Prostate gland (tissue), 2 donors: Measurements from ENCODE around the gene DHRS7B. TPM values are rescaled to one million over a fixed set of nuclear protein-coding genes. Genes with fewer than 3 reads are reported as not detected.

Source experiments
- DNase-seq: peaks from one replicate; pipeline ENCODE4 v3.0.0-alpha.2; 2019; ENCODE audit warnings: low spot score
- H3K27ac ChIP-seq, 2 donors: fragments of 200-600 bp; sonication (generic); 2 replicates each; pipeline ENCODE4 v1.5.1; 2017 to 2019
- H3K27me3 ChIP-seq: fragments of 200-600 bp; sonication (generic); replicated peaks from 2 replicates; pipeline ENCODE4 v1.5.1; 2019; ENCODE audit not compliant: insufficient read depth
- H3K36me3 ChIP-seq, 2 donors: fragments of 200-600 bp; sonication (generic); 1 replicate in 1 of 2; 2 replicates in 1 of 2; pipeline versions ENCODE4 v1.5.1 to v1.8.1; 2017 to 2019
- H3K4me1 ChIP-seq: fragments of 200-600 bp; sonication (generic); replicated peaks from 2 replicates; pipeline ENCODE4 v1.5.1; 2019
- H3K4me3 ChIP-seq, 2 donors: fragments of 200-600 bp; sonication (generic); 2 replicates each; pipeline ENCODE4 v1.5.1; 2017 to 2019
- H3K9me3 ChIP-seq: fragments of 200-600 bp; sonication (generic); 2 replicates; pipeline ENCODE4 v1.5.1; 2017
- POLR2A ChIP-seq: fragments of 450-650 bp; IDR thresholded peaks from one replicate; pipeline ENCODE4 v1.6.1; 2016; ENCODE audit warnings: antibody characterized with exemption, mild to moderate bottlenecking
- POLR2AphosphoS5 ChIP-seq: sonication (generic); formaldehyde crosslinking; IDR thresholded peaks from one replicate; pipeline ENCODE4 v1.6.1; 2017; ENCODE audit warnings: antibody characterized with exemption
- WGBS: methylation state at CpG from one replicate; pipeline ENCODE4 v1.1.5; 2018; 5-methylcytosine and 5-hydroxymethylcytosine counted together
- intact Hi-C: fragments of 100-400 bp; cut with DNase I; formaldehyde crosslinking; loops from one replicate; pipeline ENCODE4 v1.14.2; 2022
- total RNA-seq, 2 donors: library from RNA; depleted of rRNA; stranded (reverse); fragments of >200 nt; gene quantifications; one replicate each; pipeline ENCODE4 v1.1.0, GENCODE V29; 2016
- TF ChIP-seq, protein P1 (sequence below), 4 experiments: fragments of 200-600 bp in 2 of 4; fragments of 450-650 bp in 2 of 4; sonication (generic) in 2 of 4; IDR thresholded peaks; 1 replicate in 3 of 4; 2 replicates in 1 of 4; pipeline ENCODE4 v1.5.1; 2016 to 2019; ENCODE audit warnings: antibody characterized with exemption in 4 of 4, mild to moderate bottlenecking in 2 of 4, moderate library complexity in 2 of 4

The DHRS7B gene
- total RNA-seq, 2 donors from 2014 or later = 52.1 to 67.5 TPM

DNA sequence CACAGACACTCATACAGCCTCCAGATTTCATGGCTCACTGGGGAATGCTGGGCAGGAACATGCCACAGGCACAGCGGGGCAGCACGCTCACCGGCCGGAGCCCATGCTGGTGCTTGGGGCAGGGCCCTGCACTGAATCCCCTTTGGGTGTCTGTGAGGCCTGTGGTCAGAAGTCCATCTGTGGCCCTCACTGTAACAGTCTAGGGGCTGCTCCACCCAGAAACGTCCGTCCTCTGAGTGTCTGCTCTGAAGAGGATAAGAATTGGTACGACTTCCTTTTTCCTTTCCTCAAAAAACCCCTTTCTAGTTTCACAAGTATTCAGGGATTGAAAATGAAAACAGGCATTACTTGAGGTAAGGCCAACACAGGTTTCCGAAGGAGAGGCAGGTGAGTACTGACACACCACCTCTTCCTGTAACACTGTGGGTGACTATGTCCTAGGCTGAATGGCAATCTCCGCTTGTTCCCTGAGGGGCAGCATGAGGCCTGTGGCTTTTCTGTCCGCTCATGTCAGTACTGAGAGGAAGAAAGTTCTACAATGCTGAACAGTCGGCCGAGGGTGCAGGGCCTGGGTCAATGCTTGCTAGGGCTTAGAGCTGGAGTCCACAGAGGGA is 44.7 kb downstream of the DHRS7B start:
- H3K4me1 ChIP-seq = no peaks in the 10 kb centered on the region

DNA sequence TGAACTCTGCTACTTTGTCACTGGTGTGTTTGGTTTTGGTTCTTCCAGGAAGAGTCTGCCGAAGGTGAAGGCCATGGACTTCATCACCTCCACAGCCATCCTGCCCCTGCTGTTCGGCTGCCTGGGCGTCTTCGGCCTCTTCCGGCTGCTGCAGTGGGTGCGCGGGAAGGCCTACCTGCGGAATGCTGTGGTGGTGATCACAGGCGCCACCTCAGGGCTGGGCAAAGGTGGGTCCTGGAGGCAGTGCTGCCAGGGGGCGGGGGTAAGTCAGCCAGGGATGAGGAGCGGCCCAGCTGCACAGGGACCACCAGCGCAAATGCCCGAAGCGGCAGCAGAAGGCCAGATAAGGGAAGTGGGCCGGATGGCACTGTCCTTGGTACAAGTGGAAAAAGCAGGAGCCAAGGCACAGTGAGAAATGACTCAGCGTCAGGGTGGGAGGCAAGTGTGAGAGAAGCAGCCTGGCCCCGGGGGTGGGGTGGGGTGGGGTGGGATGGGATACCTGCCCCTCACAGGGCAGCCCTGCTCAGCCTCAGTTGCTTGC is 45.3 kb downstream of the DHRS7B start:
- 98% methylated on average over 17 of the region's 17 CpGs for WGBS
- TF ChIP-seq POLR2A (no peak), POLR2AphosphoS5 (no peak)
- TF ChIP-seq, protein P1, sequence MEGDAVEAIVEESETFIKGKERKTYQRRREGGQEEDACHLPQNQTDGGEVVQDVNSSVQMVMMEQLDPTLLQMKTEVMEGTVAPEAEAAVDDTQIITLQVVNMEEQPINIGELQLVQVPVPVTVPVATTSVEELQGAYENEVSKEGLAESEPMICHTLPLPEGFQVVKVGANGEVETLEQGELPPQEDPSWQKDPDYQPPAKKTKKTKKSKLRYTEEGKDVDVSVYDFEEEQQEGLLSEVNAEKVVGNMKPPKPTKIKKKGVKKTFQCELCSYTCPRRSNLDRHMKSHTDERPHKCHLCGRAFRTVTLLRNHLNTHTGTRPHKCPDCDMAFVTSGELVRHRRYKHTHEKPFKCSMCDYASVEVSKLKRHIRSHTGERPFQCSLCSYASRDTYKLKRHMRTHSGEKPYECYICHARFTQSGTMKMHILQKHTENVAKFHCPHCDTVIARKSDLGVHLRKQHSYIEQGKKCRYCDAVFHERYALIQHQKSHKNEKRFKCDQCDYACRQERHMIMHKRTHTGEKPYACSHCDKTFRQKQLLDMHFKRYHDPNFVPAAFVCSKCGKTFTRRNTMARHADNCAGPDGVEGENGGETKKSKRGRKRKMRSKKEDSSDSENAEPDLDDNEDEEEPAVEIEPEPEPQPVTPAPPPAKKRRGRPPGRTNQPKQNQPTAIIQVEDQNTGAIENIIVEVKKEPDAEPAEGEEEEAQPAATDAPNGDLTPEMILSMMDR (IDR thresholded peaks at IDR 0.05) = no peak

More for the DNA sequence above, 44.7 kb downstream of the DHRS7B start:
- no peaks in the 10 kb centered on the region for H3K36me3 ChIP-seq
- intact Hi-C loops = no loop called here
- no peak overlapping the region for H3K27ac ChIP-seq
- TF ChIP-seq POLR2AphosphoS5 (no peak), POLR2A (no peak)
- TF ChIP-seq, protein P1 (IDR thresholded peaks at IDR 0.05) = no peak
- no peak for DNase-seq
- WGBS = 84% methylated on average over 12 of the region's 12 CpGs
- no peaks in the 10 kb centered on the region for H3K27me3 ChIP-seq
- H3K9me3 ChIP-seq = no peaks in the 10 kb centered on the region
- no peak overlapping the region for H3K4me3 ChIP-seq

DNA sequence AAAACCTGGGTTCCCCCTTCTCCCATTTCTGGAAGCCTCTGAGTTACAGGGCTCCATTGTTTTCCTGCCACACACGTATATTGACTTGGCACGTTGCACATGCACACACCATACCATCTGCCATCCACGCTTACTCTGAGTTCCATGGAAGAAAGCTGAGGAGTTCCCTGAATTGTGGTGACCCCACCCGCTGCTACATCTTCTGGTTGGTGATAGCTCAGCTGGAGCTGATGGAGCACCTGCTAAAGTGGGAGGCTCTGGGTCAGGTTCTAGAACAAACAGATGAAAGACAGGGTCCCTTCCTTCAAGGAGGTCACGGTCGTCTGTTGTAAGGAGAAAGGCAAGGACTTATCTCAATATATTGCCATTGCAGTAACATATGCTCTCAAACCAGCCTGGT is 46.1 kb downstream of the DHRS7B start:
- H3K4me1 ChIP-seq = no peaks in the 10 kb centered on the region
- TF ChIP-seq POLR2AphosphoS5 = no peak
- TF ChIP-seq, protein P1 (IDR thresholded peaks at IDR 0.05) = no peak
- TF ChIP-seq POLR2A = no peak
- H3K9me3 ChIP-seq = no peaks in the 10 kb centered on the region
- no peak overlapping the region for H3K27ac ChIP-seq
- DNase-seq = no peak
- intact Hi-C loops = no loop called here
- H3K27me3 ChIP-seq = no peaks in the 10 kb centered on the region
- no peak overlapping the region for H3K4me3 ChIP-seq
- H3K36me3 ChIP-seq = no peaks in the 10 kb centered on the region
- 94% methylated on average over 6 of the region's 6 CpGs for WGBS

More for the DNA sequence above, 45.3 kb downstream of the DHRS7B start:
- DNase-seq = no peak
- intact Hi-C loops = no loop called here
- no peaks in the 10 kb centered on the region for H3K27me3 ChIP-seq
- H3K36me3 ChIP-seq = no peaks in the 10 kb centered on the region
- no peaks in the 10 kb centered on the region for H3K9me3 ChIP-seq
- no peak overlapping the region for H3K4me3 ChIP-seq
- H3K4me1 ChIP-seq = no peaks in the 10 kb centered on the region
- H3K27ac ChIP-seq = no peak overlapping the region

DNA sequence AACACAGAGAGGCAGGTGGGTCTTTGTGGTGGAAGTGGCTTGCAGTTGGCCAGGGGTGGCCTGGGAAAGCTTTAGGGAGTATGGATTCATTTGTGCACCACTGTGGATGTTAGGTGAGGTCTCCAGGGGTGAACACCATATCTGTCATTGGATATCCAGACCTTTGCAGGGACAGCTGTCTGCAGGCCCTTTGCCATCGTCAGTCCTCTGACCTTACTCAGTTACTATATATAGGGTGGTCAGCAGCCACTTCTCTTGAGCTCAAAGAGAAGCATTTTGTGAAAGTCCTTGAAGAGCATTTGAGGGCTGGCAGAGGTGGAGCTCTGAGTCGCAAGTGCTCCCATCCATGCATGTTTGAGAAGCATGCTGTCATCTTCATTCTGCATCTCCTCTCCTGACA is 46.8 kb downstream of the DHRS7B start:
- no peaks in the 10 kb centered on the region for H3K9me3 ChIP-seq
- peak overlapping the region in 1 of 2 donors; percentile 9 for H3K27ac ChIP-seq
- 87% methylated on average over 2 of the region's 2 CpGs for WGBS
- TF ChIP-seq, protein P1 (IDR thresholded peaks at IDR 0.05) = no peak
- TF ChIP-seq POLR2AphosphoS5 = no peak
- no peak for TF ChIP-seq POLR2A
- H3K27me3 ChIP-seq = no peaks in the 10 kb centered on the region
- H3K4me3 ChIP-seq = no peak overlapping the region
- DNase-seq = no peak
- no peaks in the 10 kb centered on the region for H3K36me3 ChIP-seq
- intact Hi-C loops = no loop called here
- no peaks in the 10 kb centered on the region for H3K4me1 ChIP-seq

DNA sequence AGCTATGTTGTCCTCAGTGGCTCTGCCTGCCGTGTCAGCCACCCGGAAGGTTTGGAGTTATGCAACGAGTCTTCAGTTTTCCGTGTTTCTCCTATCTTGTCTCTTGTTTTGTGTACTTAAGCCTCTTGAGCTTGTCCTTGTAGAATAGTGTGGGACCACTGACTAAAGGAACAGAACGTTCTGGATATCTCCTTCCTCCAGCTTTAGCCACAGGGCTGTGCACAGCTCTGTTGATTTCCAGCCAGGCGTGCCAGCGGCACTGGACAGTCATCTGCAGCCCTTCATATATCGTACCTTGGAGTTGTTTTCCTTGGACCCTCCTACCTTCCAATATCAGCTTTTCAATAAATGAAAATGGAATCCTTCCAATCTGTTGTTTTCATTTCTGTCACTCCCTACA is 47.4 kb downstream of the DHRS7B start:
- TF ChIP-seq POLR2A (no peak), POLR2AphosphoS5 (peak; percentile 10)
- TF ChIP-seq, protein P1 (IDR thresholded peaks at IDR 0.05) = no peak
- Histone ChIP-seq H3K4me3 (no peak overlapping the region), H3K36me3 (no peaks in the 10 kb centered on the region), H3K9me3 (no peaks in the 10 kb centered on the region), H3K27ac (peak overlapping the region; percentile 2 to 9), H3K4me1 (no peaks in the 10 kb centered on the region), H3K27me3 (no peaks in the 10 kb centered on the region)
- WGBS = 64% methylated on average over 8 of the region's 8 CpGs
- no peak for DNase-seq
- intact Hi-C loops = no loop called here
